Measurements from ENCODE around the gene MTOR. TPM values are rescaled to one million over a fixed set of nuclear protein-coding genes. Genes with fewer than 3 reads are reported as not detected.
A peak's percentile ranks its signal among the peaks of the same experiment; 100 is the strongest.

Gene MTOR
- total RNA-seq, 4 donors from 2014 or later, result 32.4 to 55.4 (median 42.5) TPM

GRCh38 chr1:11142618-11143391 is 119.5 kb downstream of the MTOR start:
- 76 to 79% methylated on average over 2 to 3 of the region's 4 CpGs for WGBS, 2 donors (ENCODE audit: low coverage in 1 of 2)
- peaks cover 0 to 92% of the 10 kb centered on the region in 2 donors for H3K36me3 ChIP-seq
- TF ChIP-seq POLR2A (IDR thresholded peaks at IDR 0.05), result no peak
- TF ChIP-seq CTCF (IDR thresholded peaks at IDR 0.05), result no peak
- TF ChIP-seq POLR2AphosphoS5 (IDR thresholded peaks at IDR 0.05), result no peak
- TF ChIP-seq EP300 (IDR thresholded peaks at IDR 0.05), result no peak
- peak; percentile 46 for ATAC-seq
- H3K27me3 ChIP-seq, result no peaks in the 10 kb centered on the region
- H3K4me1 ChIP-seq, result peaks cover 0 to 6% (median 0%) of the 10 kb centered on the region in 3 donors
- H3K9me3 ChIP-seq, result no peaks in the 10 kb centered on the region
- no peak overlapping the region for H3K4me3 ChIP-seq
- peak overlapping the region in 1 of 4 donors; percentile 41 for H3K27ac ChIP-seq

GRCh38 chr1:11138952-11139351 is 123.4 kb downstream of the MTOR start:
- ATAC-seq, result no peak
- 76 to 80% methylated on average over 3 of the region's 3 CpGs for WGBS, 2 donors (ENCODE audit: low coverage in 1 of 2)
- Histone ChIP-seq H3K9me3 (no peaks in the 10 kb centered on the region), H3K27me3 (no peaks in the 10 kb centered on the region), H3K4me3 (no peak overlapping the region), H3K27ac (no peak overlapping the region), H3K36me3 (peaks cover 0 to 92% of the 10 kb centered on the region in 2 donors), H3K4me1 (peaks cover 0 to 9% (median 0%) of the 10 kb centered on the region in 3 donors)
- TF ChIP-seq POLR2AphosphoS5 (IDR thresholded peaks at IDR 0.05) (no peak), EP300 (IDR thresholded peaks at IDR 0.05) (no peak), POLR2A (IDR thresholded peaks at IDR 0.05) (no peak), CTCF (IDR thresholded peaks at IDR 0.05) (no peak)

GRCh38 chr1:11138029-11138428 is 124.3 kb downstream of the MTOR start:
- WGBS, 2 donors (ENCODE audit: low coverage in 1 of 2), result 83 to 100% methylated on average over 1 of the region's 1 CpG
- peaks cover 0 to 7% (median 0%) of the 10 kb centered on the region in 3 donors for H3K4me1 ChIP-seq
- no peak for ATAC-seq
- no peak for TF ChIP-seq POLR2A (IDR thresholded peaks at IDR 0.05)
- TF ChIP-seq CTCF (IDR thresholded peaks at IDR 0.05), result no peak
- no peak for TF ChIP-seq EP300 (IDR thresholded peaks at IDR 0.05)
- no peak for TF ChIP-seq POLR2AphosphoS5 (IDR thresholded peaks at IDR 0.05)
- H3K27me3 ChIP-seq, result no peaks in the 10 kb centered on the region
- peaks cover 0 to 92% of the 10 kb centered on the region in 2 donors for H3K36me3 ChIP-seq
- H3K9me3 ChIP-seq, result no peaks in the 10 kb centered on the region
- no peak overlapping the region for H3K4me3 ChIP-seq
- no peak overlapping the region for H3K27ac ChIP-seq

- 71 to 78% methylated on average over 1 to 5 of the region's 5 CpGs for WGBS, 2 donors (ENCODE audit: low coverage in 1 of 2)
- H3K27me3 ChIP-seq, result no peaks in the 10 kb centered on the region
- no peak overlapping the region for H3K4me3 ChIP-seq
- H3K36me3 ChIP-seq, result peaks cover 0 to 100% of the 10 kb centered on the region in 2 donors
- TF ChIP-seq POLR2AphosphoS5 (IDR thresholded peaks at IDR 0.05), result no peak
- no peak for TF ChIP-seq POLR2A (IDR thresholded peaks at IDR 0.05)
- TF ChIP-seq EP300 (IDR thresholded peaks at IDR 0.05), result no peak
- no peak for TF ChIP-seq CTCF (IDR thresholded peaks at IDR 0.05)
- H3K9me3 ChIP-seq, result no peaks in the 10 kb centered on the region
- ATAC-seq, result no peak
- peaks cover 0 to 7% (median 0%) of the 10 kb centered on the region in 3 donors for H3K4me1 ChIP-seq
- H3K27ac ChIP-seq, result no peak overlapping the region
Observed at GRCh38 chr1:11134898-11135266, 127.5 kb downstream of the MTOR start.
